HepG2 (cell line): ENCODE data around the gene LMOD1. TPM values are rescaled to one million over a fixed set of nuclear protein-coding genes. Genes with fewer than 3 reads are reported as not detected.

ENCODE experiments used
- KAT2B ChIP-seq: fragments of 150-350 bp; IDR thresholded peaks from 2 replicates; pipeline ENCODE4 v1.6.1; 2014; ENCODE audit warnings: low read depth, low read length, borderline replicate concordance
- KDM6A ChIP-seq: IDR thresholded peaks from 2 replicates; pipeline ENCODE4 v1.6.1; 2016; ENCODE audit warnings: low read depth
- MAF1 ChIP-seq: sonication (generic); formaldehyde crosslinking; IDR thresholded peaks from 2 replicates; pipeline ENCODE4 v1.5.0; 2020; ENCODE audit warnings: missing genetic modification reagents, borderline replicate concordance
- MED8 ChIP-seq: sonication (generic); formaldehyde crosslinking; IDR thresholded peaks from 2 replicates; pipeline ENCODE4 v1.8.1; 2023; ENCODE audit warnings: mild to moderate bottlenecking, missing genetic modification reagents; ENCODE audit not compliant: insufficient replicate concordance
- MTF1 ChIP-seq: sonication (generic); formaldehyde crosslinking; IDR thresholded peaks from 2 replicates; pipeline ENCODE4 v1.5.0; 2020; ENCODE audit warnings: missing genetic modification reagents
- PHF8 ChIP-seq: sonication (generic); formaldehyde crosslinking; IDR thresholded peaks from 2 replicates; pipeline ENCODE4 v1.5.0; 2020; ENCODE audit warnings: missing genetic modification reagents
- POLR2G ChIP-seq: fragments of 200-400 bp; formaldehyde crosslinking; IDR thresholded peaks from 2 replicates; pipeline ENCODE4 v1.6.1; 2018; ENCODE audit warnings: mild to moderate bottlenecking, low read depth, low read length, moderate library complexity
- SMAD1 ChIP-seq: sonication (generic); formaldehyde crosslinking; IDR thresholded peaks from 2 replicates; pipeline ENCODE4 v1.4.0; 2020; ENCODE audit warnings: missing genetic modification reagents, low read depth, mild to moderate bottlenecking, borderline replicate concordance
- ZNF326 ChIP-seq: sonication (generic); formaldehyde crosslinking; IDR thresholded peaks from 2 replicates; pipeline ENCODE4 v1.4.0; 2020; ENCODE audit warnings: missing genetic modification reagents, borderline replicate concordance
- ZNF547 ChIP-seq: sonication (generic); formaldehyde crosslinking; IDR thresholded peaks from 2 replicates; pipeline ENCODE4 v1.5.1; 2020; ENCODE audit warnings: mild to moderate bottlenecking, missing genetic modification reagents
- polyA plus RNA-seq, 8 experiments: library from polyadenylated mRNA; depleted of rRNA in 3 of 8; stranded (reverse) in 7 of 8; unstranded in 1 of 8; fragments of >200 nt; fragmentation: Illumina TruSeq in 4 of 8; extraction: Trizol in 4 of 8; gene quantifications; 2 replicates each; pipeline versions ENCODE4 v1.2.1 to v1.2.3, GENCODE V29; 2011 to 2016; ENCODE audit warnings: low read depth in 4 of 8, missing spikeins in 1 of 8, mixed read lengths in 1 of 8; ENCODE audit not compliant: insufficient read depth in 1 of 8
- total RNA-seq, 5 experiments: library from RNA; depleted of rRNA; stranded (reverse); fragments of >200 nt; fragmentation: Illumina TruSeq; extraction: Trizol; gene quantifications; 2 replicates each; pipeline ENCODE4 v1.2.3, GENCODE V29; 2016; ENCODE audit warnings: low read depth in 1 of 5
- TF ChIP-seq, protein P1 (sequence below): sonication (generic); formaldehyde crosslinking; IDR thresholded peaks from 2 replicates; pipeline ENCODE4 v1.4.0; 2020; ENCODE audit warnings: missing genetic modification reagents
- TF ChIP-seq, protein P2 (sequence below): sonication (generic); formaldehyde crosslinking; IDR thresholded peaks from 2 replicates; pipeline ENCODE4 v1.4.0; 2020; ENCODE audit warnings: mild to moderate bottlenecking, missing genetic modification reagents
- TF ChIP-seq, protein P3 (sequence below): sonication (generic); formaldehyde crosslinking; IDR thresholded peaks from 2 replicates; pipeline ENCODE4 v1.5.0; 2020; ENCODE audit warnings: mild to moderate bottlenecking, missing genetic modification reagents, moderate library complexity
- TF ChIP-seq, protein P4 (sequence below): sonication (generic); formaldehyde crosslinking; IDR thresholded peaks from 2 replicates; pipeline ENCODE4 v1.8.1; 2023; ENCODE audit warnings: mild to moderate bottlenecking, missing genetic modification reagents, borderline replicate concordance
- TF ChIP-seq, protein P5 (sequence below): sonication (generic); formaldehyde crosslinking; IDR thresholded peaks from 2 replicates; pipeline ENCODE4 v1.4.0; 2020; ENCODE audit warnings: missing genetic modification reagents, borderline replicate concordance
- TF ChIP-seq, protein P6 (sequence below): IDR thresholded peaks from 2 replicates; pipeline ENCODE4 v1.6.1; 2016; ENCODE audit warnings: low read depth, borderline replicate concordance
- TF ChIP-seq, protein P7 (sequence below): sonication (generic); formaldehyde crosslinking; IDR thresholded peaks from 2 replicates; pipeline ENCODE4 v1.8.0; 2023; ENCODE audit warnings: mild to moderate bottlenecking, missing genetic modification reagents

The LMOD1 gene
- total and polyA plus RNA-seq, 2 of the 13 experiments (the other 11 are each of a cell fraction or from before 2014, with no cell fraction given) = not detected

DNA sequence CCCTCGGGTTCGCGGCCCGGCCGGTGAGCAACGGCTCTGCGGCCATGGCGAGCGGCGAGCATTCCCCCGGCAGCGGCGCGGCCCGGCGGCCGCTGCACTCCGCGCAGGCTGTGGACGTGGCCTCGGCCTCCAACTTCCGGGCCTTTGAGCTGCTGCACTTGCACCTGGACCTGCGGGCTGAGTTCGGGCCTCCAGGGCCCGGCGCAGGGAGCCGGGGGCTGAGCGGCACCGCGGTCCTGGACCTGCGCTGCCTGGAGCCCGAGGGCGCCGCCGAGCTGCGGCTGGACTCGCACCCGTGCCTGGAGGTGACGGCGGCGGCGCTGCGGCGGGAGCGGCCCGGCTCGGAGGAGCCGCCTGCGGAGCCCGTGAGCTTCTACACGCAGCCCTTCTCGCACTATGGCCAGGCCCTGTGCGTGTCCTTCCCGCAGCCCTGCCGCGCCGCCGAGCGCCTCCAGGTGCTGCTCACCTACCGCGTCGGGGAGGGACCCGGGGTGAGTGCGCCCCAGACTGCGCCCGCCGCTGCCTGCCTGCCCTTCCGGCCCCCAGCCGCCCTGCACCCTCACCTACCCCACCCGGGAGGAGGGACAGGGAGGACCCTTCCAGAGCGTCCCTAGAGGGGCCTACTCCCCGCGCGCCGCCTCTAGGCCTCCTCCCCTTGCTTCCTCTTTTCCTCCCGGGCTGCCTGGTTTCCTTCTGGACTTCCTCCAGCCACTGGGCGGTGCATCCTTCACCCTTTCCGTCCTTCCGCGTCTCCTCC is 36.5 kb upstream of the LMOD1 start, which contains the start of gene RNPEP (continued):
- TF ChIP-seq, protein P1, sequence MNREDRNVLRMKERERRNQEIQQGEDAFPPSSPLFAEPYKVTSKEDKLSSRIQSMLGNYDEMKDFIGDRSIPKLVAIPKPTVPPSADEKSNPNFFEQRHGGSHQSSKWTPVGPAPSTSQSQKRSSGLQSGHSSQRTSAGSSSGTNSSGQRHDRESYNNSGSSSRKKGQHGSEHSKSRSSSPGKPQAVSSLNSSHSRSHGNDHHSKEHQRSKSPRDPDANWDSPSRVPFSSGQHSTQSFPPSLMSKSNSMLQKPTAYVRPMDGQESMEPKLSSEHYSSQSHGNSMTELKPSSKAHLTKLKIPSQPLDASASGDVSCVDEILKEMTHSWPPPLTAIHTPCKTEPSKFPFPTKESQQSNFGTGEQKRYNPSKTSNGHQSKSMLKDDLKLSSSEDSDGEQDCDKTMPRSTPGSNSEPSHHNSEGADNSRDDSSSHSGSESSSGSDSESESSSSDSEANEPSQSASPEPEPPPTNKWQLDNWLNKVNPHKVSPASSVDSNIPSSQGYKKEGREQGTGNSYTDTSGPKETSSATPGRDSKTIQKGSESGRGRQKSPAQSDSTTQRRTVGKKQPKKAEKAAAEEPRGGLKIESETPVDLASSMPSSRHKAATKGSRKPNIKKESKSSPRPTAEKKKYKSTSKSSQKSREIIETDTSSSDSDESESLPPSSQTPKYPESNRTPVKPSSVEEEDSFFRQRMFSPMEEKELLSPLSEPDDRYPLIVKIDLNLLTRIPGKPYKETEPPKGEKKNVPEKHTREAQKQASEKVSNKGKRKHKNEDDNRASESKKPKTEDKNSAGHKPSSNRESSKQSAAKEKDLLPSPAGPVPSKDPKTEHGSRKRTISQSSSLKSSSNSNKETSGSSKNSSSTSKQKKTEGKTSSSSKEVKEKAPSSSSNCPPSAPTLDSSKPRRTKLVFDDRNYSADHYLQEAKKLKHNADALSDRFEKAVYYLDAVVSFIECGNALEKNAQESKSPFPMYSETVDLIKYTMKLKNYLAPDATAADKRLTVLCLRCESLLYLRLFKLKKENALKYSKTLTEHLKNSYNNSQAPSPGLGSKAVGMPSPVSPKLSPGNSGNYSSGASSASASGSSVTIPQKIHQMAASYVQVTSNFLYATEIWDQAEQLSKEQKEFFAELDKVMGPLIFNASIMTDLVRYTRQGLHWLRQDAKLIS (CRISPR knock-in tag) = no peak
- TF ChIP-seq KAT2B = no peak
- TF ChIP-seq, protein P2, sequence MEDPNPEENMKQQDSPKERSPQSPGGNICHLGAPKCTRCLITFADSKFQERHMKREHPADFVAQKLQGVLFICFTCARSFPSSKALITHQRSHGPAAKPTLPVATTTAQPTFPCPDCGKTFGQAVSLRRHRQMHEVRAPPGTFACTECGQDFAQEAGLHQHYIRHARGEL (CRISPR knock-in tag) = no peak
- TF ChIP-seq MED8 = no peak
- TF ChIP-seq ZNF547 (CRISPR knock-in tag) = no peak; the same call in 1 of the 2 replicates
- TF ChIP-seq ZNF326 (CRISPR knock-in tag) = no peak
- TF ChIP-seq PHF8 (CRISPR knock-in tag) = peak; percentile 77
- no peak for TF ChIP-seq MTF1 (CRISPR knock-in tag)
- peak; percentile 65 for TF ChIP-seq POLR2G
- TF ChIP-seq, protein P3, sequence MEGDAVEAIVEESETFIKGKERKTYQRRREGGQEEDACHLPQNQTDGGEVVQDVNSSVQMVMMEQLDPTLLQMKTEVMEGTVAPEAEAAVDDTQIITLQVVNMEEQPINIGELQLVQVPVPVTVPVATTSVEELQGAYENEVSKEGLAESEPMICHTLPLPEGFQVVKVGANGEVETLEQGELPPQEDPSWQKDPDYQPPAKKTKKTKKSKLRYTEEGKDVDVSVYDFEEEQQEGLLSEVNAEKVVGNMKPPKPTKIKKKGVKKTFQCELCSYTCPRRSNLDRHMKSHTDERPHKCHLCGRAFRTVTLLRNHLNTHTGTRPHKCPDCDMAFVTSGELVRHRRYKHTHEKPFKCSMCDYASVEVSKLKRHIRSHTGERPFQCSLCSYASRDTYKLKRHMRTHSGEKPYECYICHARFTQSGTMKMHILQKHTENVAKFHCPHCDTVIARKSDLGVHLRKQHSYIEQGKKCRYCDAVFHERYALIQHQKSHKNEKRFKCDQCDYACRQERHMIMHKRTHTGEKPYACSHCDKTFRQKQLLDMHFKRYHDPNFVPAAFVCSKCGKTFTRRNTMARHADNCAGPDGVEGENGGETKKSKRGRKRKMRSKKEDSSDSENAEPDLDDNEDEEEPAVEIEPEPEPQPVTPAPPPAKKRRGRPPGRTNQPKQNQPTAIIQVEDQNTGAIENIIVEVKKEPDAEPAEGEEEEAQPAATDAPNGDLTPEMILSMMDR (CRISPR knock-in tag) = peak; percentile 39; the same call in 1 of the 2 replicates
- TF ChIP-seq, protein P4, sequence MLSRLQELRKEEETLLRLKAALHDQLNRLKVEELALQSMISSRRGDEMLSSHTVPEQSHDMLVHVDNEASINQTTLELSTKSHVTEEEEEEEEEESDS (CRISPR knock-in tag) = no peak
- no peak for TF ChIP-seq SMAD1 (CRISPR knock-in tag)
- TF ChIP-seq, protein P5, sequence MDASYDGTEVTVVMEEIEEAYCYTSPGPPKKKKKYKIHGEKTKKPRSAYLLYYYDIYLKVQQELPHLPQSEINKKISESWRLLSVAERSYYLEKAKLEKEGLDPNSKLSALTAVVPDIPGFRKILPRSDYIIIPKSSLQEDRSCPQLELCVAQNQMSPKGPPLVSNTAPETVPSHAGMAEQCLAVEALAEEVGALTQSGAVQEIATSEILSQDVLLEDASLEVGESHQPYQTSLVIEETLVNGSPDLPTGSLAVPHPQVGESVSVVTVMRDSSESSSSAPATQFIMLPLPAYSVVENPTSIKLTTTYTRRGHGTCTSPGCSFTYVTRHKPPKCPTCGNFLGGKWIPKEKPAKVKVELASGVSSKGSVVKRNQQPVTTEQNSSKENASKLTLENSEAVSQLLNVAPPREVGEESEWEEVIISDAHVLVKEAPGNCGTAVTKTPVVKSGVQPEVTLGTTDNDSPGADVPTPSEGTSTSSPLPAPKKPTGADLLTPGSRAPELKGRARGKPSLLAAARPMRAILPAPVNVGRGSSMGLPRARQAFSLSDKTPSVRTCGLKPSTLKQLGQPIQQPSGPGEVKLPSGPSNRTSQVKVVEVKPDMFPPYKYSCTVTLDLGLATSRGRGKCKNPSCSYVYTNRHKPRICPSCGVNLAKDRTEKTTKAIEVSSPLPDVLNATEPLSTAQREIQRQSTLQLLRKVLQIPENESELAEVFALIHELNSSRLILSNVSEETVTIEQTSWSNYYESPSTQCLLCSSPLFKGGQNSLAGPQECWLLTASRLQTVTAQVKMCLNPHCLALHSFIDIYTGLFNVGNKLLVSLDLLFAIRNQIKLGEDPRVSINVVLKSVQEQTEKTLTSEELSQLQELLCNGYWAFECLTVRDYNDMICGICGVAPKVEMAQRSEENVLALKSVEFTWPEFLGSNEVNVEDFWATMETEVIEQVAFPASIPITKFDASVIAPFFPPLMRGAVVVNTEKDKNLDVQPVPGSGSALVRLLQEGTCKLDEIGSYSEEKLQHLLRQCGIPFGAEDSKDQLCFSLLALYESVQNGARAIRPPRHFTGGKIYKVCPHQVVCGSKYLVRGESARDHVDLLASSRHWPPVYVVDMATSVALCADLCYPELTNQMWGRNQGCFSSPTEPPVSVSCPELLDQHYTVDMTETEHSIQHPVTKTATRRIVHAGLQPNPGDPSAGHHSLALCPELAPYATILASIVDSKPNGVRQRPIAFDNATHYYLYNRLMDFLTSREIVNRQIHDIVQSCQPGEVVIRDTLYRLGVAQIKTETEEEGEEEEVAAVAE = no peak
- TF ChIP-seq KDM6A (CRISPR knock-in tag) = no peak
- peak; percentile 76; the same call in 1 of the 2 replicates for TF ChIP-seq MAF1
- TF ChIP-seq, protein P6, sequence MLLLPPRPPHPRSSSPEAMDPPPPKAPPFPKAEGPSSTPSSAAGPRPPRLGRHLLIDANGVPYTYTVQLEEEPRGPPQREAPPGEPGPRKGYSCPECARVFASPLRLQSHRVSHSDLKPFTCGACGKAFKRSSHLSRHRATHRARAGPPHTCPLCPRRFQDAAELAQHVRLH (CRISPR knock-in tag) = peak; percentile 60
- TF ChIP-seq, protein P7, sequence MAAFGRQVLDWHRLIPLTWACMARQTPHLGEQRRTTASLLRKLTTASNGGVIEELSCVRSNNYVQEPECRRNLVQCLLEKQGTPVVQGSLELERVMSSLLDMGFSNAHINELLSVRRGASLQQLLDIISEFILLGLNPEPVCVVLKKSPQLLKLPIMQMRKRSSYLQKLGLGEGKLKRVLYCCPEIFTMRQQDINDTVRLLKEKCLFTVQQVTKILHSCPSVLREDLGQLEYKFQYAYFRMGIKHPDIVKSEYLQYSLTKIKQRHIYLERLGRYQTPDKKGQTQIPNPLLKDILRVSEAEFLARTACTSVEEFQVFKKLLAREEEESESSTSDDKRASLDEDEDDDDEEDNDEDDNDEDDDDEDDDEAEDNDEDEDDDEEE (CRISPR knock-in tag) = peak; percentile 93
